ENCODE results near the gene PNPLA7. TPM values are rescaled to one million over a fixed set of nuclear protein-coding genes. Genes with fewer than 3 reads are reported as not detected.
"Not testable (repeated sequence)": the region's sequence is repeated elsewhere in the genome, so short reads cannot be mapped to it uniquely, and the experiment has no call there.

PNPLA7 gene
- polyA plus RNA-seq, 1 donor from 2014 or later: 2.7 TPM

DNA sequence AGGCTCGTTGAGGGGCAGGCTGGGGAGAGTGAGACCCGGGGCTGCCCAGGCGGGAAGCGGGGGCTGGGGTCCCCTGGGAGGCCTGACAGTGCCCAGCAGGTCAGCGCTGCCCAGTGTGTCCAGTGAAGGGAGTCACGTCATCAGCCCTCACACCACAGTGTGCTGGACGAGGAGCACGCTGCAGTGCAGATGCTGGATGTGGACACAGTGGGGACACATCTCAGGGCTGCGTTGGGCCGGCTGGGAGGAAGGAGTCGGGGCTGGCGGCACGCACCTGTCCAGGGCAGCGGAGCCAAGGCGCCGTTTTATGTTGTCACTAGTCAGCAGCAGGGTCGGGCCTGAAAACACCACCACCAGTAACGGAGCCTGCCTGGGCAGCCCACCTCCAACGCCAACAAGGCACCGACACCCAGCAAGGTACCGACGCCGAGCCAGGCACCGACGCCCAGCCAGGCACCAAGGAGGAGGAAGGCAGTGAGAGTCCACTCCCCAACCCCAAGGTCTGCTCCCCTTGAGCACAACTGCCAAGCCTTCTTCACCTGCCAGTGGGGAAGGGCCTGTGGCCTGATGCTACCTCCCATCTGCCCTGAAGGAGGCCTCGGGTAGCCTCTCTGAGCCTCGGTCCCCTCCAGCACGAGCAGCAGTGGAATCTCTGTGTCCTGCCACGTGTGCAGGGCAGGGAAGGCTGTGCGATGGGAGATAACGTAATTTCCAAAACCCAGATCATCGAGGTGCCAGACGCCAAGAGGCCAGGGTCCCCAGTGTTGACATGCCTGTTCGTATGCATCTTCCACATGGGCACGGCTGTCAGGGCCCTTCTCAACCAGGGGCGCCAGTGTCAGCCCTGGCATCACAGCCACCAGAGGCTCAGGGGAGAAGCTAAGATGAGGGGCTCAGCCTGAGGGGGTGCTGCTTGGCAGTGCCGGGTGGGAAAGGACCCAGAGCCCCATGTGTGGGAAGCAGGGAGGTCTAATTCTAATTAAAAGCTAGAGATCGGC lies 69.2 kb downstream of the PNPLA7 start:
- peaks cover 3% of the 10 kb centered on the region for H3K36me3 Mint-ChIP-seq
- no peak overlapping the region for H3K27ac Mint-ChIP-seq
- H3K4me3 Mint-ChIP-seq: no peak overlapping the region
- no peaks in the 10 kb centered on the region for H3K27me3 Mint-ChIP-seq
- no peaks in the 10 kb centered on the region for H3K4me1 Mint-ChIP-seq
- H3K9me3 Mint-ChIP-seq: peaks cover 0 to 4% (median 2%) of the 10 kb centered on the region in 3 donors

DNA sequence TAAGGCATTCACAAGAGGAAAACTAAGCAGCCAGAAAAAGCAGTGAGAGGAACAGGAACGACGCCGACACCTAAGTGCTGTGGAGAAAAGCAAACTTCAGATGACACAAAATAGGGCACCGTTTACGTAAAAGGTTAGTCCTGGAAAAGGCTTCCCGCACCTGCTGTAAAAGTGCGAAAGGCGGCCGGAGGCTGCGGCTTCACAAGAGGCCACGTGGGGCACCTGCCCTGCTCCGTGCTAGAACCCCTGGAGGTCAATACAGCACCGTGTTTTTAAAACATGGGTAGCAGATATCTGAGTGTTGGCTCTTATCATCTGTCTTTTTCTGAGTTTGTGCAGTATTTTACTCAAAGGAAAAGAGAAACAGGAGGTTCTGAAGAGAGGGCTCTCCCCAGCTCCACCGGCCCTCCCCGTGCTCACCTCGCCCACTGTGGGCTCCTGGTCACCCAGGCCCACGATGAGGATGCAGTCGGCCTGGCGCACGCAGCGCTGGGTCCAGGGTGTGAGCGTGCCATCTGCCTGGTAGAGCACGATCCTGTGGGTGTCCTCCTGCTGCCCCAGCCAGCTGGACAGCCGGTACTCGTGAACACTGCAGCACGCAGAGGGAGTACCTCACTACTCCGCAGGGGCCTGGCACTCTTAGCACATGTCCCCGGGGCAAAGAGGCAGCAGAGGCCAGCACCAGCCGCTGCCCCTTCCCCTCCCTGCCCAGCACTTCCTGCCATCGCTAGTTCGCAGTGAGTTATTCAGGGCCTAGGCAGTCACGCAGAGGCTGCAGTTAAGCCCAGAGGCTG lies 70.1 kb downstream of the PNPLA7 start:
- H3K4me1 Mint-ChIP-seq: no peaks in the 10 kb centered on the region
- no peaks in the 10 kb centered on the region for H3K27me3 Mint-ChIP-seq
- no peak overlapping the region for H3K27ac Mint-ChIP-seq
- peak overlapping the region in 1 of 4 donors; percentile 72 for H3K4me3 Mint-ChIP-seq
- H3K9me3 Mint-ChIP-seq: peaks cover 2 to 9% (median 7%) of the 10 kb centered on the region in 3 donors
- H3K36me3 Mint-ChIP-seq: peaks cover 3% of the 10 kb centered on the region

DNA sequence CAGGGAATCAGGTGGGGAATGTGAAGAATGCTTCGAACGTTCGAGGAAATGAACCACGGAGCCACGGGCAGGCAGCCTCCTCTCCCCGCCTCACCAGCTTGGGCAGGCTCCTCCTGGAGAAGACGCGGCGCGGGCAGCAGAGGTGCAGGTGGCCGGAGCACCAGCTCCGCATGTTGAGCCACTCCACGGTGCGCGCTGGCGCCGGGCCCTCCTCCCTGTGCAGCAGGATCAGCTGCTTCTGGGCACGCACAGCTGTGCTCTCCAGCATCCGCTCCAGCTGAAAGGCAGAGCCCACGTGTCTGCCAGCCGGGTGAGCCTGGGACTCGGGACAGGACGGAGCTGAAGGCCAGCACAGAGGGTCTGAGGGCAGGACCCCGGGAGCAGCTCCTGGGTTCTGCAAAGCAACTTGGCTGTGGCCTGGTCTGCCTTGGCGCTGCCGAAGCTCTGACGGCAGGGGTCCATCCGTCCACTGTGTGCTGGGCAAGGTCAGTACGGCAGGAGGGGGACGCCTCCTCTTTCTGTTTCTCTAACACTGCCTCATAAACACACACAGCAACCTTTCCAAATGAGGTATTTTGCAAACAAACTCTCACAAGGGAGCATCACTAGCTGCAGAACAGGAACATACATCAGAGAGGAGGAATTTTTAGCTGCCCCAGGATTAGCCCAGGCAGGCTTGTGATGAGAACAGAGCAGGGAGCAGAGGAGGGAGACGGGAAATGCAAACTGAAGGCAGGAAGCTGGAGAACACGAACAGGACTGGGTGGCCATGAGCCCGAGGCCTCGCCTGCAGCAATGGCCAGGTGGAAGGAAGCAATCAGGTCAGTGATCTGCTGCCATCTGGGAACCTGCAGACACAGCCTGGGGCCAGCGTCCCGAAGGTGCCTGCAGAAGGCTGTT lies 71.0 kb downstream of the PNPLA7 start:
- peak overlapping the region in 1 of 4 donors; percentile 72 for H3K4me3 Mint-ChIP-seq
- no peaks in the 10 kb centered on the region for H3K4me1 Mint-ChIP-seq
- H3K27me3 Mint-ChIP-seq: no peaks in the 10 kb centered on the region
- peaks cover 2 to 11% (median 7%) of the 10 kb centered on the region in 3 donors for H3K9me3 Mint-ChIP-seq
- peaks cover 1% of the 10 kb centered on the region for H3K36me3 Mint-ChIP-seq
- no peak overlapping the region for H3K27ac Mint-ChIP-seq

DNA sequence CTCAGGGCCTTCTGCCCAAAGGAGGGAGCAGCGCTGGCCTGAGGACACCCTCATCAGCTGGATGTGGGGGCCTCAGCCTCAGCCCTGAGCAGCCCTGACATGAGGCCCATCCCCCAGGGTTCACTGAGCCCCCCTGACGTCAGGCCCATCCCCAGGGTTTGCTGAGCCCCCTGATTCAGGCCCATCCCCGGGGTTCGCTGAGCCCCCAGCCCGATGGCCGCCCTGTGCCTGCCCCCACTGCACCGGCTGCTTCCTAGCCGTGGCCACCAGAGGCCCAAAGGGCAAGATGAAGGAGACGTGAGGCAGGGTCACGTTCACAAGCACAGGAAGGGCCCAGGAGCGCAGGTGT lies 71.6 kb downstream of the PNPLA7 start:
- Mint-ChIP-seq H3K27me3 (no peaks in the 10 kb centered on the region), H3K4me3 (no peak overlapping the region), H3K27ac (no peak overlapping the region), H3K9me3 (peaks cover 2 to 14% (median 7%) of the 10 kb centered on the region in 3 donors), H3K4me1 (no peaks in the 10 kb centered on the region), H3K36me3 (peaks cover 1% of the 10 kb centered on the region)

DNA sequence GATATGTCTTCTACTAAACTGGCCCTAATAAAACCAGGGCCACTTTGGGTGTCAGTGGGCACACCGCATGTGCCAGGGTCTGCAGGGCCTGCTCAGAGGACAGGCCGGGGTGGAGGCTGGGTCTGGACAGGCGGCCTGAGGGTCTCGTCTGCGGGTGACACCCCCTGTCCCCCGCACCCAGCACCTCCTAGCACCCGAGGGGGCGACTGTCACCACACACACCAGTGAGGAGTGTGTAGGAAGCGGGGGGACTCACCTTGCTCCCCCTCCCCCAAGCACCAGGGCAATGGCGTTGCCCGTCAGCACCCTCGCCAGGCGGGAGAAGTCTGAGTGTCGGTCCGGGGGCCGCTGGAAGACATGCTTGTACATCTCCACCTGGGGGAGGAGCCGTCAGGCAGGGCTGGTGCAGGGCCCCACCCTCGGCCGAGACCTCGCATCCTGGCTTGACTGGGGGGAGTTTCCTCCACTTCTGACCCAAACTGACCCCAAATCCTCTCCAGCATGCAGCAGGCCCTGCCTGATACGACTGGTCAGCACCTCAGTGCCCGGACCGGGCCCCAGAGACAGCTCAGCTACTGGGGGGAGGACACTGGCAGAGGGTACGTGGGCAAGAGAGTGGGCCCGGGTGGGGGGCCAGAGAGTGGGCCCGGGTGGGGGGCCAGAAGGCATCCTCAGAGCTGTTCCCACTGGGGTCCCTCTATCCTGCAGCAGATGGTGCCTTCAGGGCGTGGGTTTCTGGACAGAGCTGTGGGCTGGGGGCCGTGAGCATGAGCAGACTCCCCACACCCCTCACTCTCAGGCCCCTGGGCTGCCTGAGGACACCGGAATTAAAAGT lies 72.2 kb downstream of the PNPLA7 start:
- H3K4me3 Mint-ChIP-seq: no peak overlapping the region
- H3K27ac Mint-ChIP-seq: no peak overlapping the region
- no peaks in the 10 kb centered on the region for H3K4me1 Mint-ChIP-seq

DNA sequence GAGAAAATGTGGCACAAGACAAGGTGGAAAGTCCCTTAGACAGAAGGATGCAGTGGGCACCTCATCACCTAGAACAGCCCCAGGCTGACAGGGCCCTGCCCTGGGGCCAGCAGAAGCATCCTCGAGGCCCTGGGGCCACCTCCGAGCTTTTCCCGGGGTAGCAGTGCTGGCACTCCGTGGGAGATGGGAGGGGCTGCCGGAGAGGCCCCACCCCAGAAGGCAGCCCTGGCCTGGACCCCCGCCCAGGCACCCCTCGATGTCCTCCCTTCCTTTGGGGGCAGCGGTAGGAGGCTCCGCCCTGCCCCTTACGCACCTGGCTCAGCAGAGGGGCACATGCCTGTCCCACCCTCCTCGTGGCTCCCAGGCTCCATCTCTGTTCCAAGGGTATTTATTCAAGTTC lies 73.3 kb downstream of the PNPLA7 start:
- peaks cover 7% of the 10 kb centered on the region for H3K36me3 Mint-ChIP-seq
- H3K27ac Mint-ChIP-seq: peak overlapping the region in 1 of 3 donors; percentile 71
- H3K4me1 Mint-ChIP-seq: no peaks in the 10 kb centered on the region
- peaks cover 6 to 14% (median 7%) of the 10 kb centered on the region in 3 donors for H3K9me3 Mint-ChIP-seq
- H3K27me3 Mint-ChIP-seq: no peaks in the 10 kb centered on the region
- no peak overlapping the region for H3K4me3 Mint-ChIP-seq

More for the DNA sequence above, 72.2 kb downstream of the PNPLA7 start:
- Mint-ChIP-seq H3K27me3 (no peaks in the 10 kb centered on the region), H3K9me3 (peaks cover 4 to 14% (median 7%) of the 10 kb centered on the region in 3 donors), H3K36me3 (peaks cover 7% of the 10 kb centered on the region)

DNA sequence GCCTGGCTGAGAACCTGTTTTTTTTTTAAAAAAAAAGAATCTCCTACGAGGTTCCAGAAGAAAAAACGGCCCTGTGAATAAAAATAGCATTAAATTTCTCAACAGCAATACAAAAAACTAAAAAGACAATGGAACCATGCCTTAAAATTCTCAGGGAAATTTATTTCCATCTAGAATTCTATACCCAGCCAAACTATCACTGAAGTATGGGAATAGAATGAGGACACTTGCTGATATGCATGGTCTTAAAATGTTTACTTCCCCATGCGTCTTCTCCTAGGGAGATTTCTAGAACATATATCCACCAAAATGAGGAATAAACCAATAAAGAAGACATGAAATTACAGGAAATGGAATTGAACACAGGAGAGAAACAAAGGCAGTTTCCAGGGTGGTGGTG lies 74.5 kb downstream of the PNPLA7 start:
- H3K4me1 Mint-ChIP-seq: peaks cover 0 to 5% (median 2%) of the 10 kb centered on the region in 3 donors
- peaks cover 6 to 14% (median 7%) of the 10 kb centered on the region in 3 donors for H3K9me3 Mint-ChIP-seq
- H3K27ac Mint-ChIP-seq: no peak overlapping the region
- H3K27me3 Mint-ChIP-seq: no peaks in the 10 kb centered on the region
- peak overlapping the region in 1 of 4 donors; percentile 15 for H3K4me3 Mint-ChIP-seq
- peaks cover 7% of the 10 kb centered on the region for H3K36me3 Mint-ChIP-seq

DNA sequence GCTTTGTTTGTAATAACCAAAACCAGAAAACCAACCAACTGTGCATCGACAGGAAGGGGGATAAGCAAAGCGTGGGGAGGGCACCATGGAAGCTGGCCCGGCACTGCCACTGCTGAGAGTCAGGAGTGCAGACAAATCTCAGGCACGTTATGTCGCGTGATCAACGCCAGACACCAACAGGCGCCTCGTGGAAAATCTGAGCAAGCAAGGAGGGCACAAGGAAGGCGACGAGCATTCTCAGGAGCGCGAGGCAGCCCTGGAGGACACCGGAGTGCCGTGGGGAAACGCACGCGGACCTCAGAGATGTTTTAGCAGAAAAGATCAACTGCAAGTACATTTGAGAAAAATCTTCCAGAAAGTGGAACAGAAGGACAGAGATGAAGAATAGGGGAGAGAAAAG lies 75.9 kb downstream of the PNPLA7 start:
- no peak overlapping the region for H3K4me3 Mint-ChIP-seq
- H3K27me3 Mint-ChIP-seq: no peaks in the 10 kb centered on the region
- H3K9me3 Mint-ChIP-seq: peaks cover 6 to 14% (median 7%) of the 10 kb centered on the region in 3 donors
- H3K27ac Mint-ChIP-seq: no peak overlapping the region
- peaks cover 0 to 7% (median 5%) of the 10 kb centered on the region in 3 donors for H3K4me1 Mint-ChIP-seq
- H3K36me3 Mint-ChIP-seq: peaks cover 6% of the 10 kb centered on the region

DNA sequence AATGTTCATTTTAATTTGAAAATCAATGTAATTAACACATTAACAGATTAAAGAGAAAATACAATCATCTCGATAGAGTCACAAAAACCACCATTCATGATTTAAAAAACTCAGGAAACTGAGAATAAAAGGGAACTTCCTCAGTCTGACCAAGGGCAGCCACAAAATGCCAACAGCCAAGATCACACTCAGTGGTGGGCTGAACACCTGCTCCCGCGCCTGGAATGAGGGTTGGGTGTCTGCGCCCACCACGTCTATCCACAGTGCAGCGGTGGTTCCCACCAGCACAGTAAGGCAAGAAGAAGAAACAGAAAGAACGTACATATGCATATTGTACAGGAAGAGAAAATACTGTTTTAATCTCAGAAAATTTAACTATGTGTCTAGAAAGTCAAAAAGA lies 79.4 kb downstream of the PNPLA7 start:
- H3K4me1 Mint-ChIP-seq: peaks cover 0 to 7% (median 7%) of the 10 kb centered on the region in 3 donors
- peaks cover 6% of the 10 kb centered on the region for H3K36me3 Mint-ChIP-seq
- H3K27ac Mint-ChIP-seq: peak overlapping the region in 1 of 3 donors; percentile 36
- H3K27me3 Mint-ChIP-seq: no peaks in the 10 kb centered on the region
- no peak overlapping the region for H3K4me3 Mint-ChIP-seq
- peaks cover 3 to 8% (median 5%) of the 10 kb centered on the region in 3 donors for H3K9me3 Mint-ChIP-seq

DNA sequence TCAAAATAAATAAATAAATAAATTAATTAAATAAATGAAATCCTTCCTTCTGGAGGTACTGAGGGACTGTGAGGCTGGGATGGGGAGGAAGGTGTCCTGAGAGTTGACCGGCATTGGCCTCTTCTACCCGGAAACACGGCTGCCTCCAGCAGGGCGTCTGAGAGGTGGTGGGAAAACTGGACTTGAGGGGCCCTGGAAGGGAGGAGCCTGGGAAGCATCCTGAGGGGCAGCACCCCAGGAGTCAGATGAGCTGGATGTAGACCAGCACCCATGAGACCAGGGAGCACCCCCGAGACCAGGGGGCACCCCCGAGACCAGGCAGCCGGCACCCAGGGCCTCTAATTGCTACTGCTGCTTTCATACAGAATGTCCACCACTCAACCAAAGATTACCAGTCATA lies 82.3 kb downstream of the PNPLA7 start:
- no peaks in the 10 kb centered on the region for H3K36me3 Mint-ChIP-seq
- H3K27ac Mint-ChIP-seq: peak overlapping the region in 1 of 3 donors; percentile 32
- H3K4me1 Mint-ChIP-seq: peaks cover 0 to 7% (median 7%) of the 10 kb centered on the region in 3 donors
- H3K4me3 Mint-ChIP-seq: no peak overlapping the region
- H3K9me3 Mint-ChIP-seq: peaks cover 0 to 1% (median 0%) of the 10 kb centered on the region in 3 donors
- no peaks in the 10 kb centered on the region for H3K27me3 Mint-ChIP-seq

DNA sequence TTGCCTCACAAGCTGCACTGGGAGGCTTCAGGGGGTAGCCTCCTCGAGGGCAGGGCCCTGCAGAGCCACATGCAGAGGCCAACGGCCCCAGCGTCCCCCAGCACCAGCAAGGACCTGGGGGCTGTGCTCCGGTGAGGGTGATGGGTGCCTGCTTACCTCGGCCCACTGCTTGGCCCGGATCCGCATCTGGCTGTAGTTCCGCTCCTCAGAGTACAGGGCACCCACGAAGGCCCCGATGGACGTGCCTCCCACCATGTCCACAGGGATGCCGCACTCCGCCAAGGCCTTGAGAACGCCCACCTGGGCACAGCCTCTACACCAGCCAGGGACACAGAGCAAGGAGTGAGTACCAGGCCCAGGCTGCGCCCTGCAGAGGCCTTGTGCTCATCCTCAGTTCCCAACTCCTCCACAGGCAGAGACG lies 83.0 kb downstream of the PNPLA7 start:
- Mint-ChIP-seq H3K27ac (no peak overlapping the region), H3K36me3 (no peaks in the 10 kb centered on the region), H3K27me3 (no peaks in the 10 kb centered on the region), H3K4me1 (peaks cover 0 to 7% (median 7%) of the 10 kb centered on the region in 3 donors), H3K4me3 (no peak overlapping the region), H3K9me3 (no peaks in the 10 kb centered on the region)

DNA sequence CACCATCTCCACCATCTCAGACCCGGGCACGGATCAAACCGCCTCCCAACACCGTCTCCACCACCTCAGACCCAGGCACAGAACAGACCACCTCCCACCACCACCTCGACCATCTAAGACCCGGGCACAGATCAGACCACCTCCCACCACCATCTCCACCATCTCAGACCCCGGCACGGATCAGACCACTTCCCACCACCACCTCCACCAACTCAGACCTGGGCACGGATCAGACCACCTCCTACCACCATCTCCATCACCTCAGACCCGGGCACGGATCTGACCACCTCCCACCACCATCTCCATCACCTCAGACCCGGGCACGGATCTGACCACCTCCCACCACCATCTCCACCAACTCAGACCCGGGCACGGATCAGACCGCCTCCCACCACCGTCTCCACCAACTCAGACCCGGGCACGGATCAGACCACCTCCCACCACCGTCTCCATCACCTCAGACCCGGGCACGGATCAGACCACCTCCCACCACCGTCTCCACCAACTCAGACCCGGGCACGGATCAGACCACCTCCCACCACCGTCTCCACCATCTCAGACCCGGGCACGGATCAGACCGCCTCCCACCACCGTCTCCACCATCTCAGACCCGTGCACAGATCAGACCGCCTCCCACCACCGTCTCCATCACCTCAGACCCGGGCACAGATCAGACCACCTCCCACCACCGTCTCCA lies 83.7 kb downstream of the PNPLA7 start:
- H3K4me1 Mint-ChIP-seq, H3K9me3 Mint-ChIP-seq, H3K4me3 Mint-ChIP-seq, H3K36me3 Mint-ChIP-seq, H3K27me3 Mint-ChIP-seq, H3K27ac Mint-ChIP-seq: not testable (repeated sequence)

DNA sequence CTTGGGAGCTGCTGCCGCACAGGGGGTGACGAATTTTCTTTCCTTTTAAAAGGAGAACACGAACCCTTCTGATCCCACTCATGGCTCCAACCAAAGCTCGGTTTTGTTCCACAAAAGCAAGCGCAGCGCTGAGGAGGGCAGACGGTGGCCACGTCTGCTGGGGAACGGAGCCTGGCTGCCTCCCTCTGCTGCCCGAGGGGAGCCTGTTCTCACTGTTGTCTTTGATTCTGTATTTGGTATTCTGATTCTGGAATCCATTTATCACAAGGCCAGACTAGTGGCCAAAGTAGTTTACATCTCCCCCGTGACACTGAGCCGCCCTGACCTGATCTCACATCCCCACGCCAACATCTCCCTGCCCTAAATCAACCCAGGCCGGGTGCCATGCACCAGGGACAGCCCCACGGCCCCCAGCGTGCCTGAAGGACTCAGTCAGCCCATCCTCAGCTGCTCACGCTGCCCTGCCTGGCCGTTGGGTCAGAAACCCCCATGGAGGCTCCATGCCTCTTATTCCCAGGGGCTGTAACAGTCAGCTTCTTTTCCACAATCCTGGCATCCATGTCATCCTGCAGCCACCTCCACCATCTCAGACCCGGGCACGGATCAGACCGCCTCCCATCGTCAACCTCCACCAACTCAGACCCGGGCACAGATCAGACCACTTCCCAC lies 84.3 kb downstream of the PNPLA7 start:
- no peak overlapping the region for H3K4me3 Mint-ChIP-seq
- H3K36me3 Mint-ChIP-seq: no peaks in the 10 kb centered on the region
- H3K27me3 Mint-ChIP-seq: no peaks in the 10 kb centered on the region
- no peaks in the 10 kb centered on the region for H3K9me3 Mint-ChIP-seq
- H3K4me1 Mint-ChIP-seq: peaks cover 0 to 9% (median 7%) of the 10 kb centered on the region in 3 donors
- peak overlapping the region in 1 of 3 donors; percentile 57 for H3K27ac Mint-ChIP-seq

Data from IgD-negative memory B cell (primary cell).